HepG2 (cell line): ENCODE measurements around the gene PCDHGA5. TPM values are rescaled to one million over a fixed set of nuclear protein-coding genes. Genes with fewer than 3 reads are reported as not detected.

Experiments
- ATAC-seq: fragments of 200-7000 bp; cut with Tn5 transposase; 3 replicates; pipeline ENCODE4 v1.9.1; 2020; ENCODE audit warnings: mild to moderate bottlenecking, moderate library complexity
- BruUV-seq: library from RNA; stranded (reverse); fragments of 400-500 nt; replicated peaks from 2 replicates; lab custom pipeline; 2021; lab: Mats Ljungman, UMichigan
- CTCF ChIA-PET: fragments of 300-600 bp; formaldehyde crosslinking; extraction: SDS; loops from one replicate; lab custom pipeline; 2021; ENCODE audit warnings: low total read pairs, inconsistent platforms, low intra/inter-chr PET ratio; lab: Yijun Ruan, JAX
- POLR2A ChIA-PET: fragments of 350-600 bp; sonication (Branson Sonifier 250); formaldehyde crosslinking; loops from one replicate; lab custom pipeline; 2020; ENCODE audit warnings: antibody characterized with exemption, inconsistent platforms; lab: Yijun Ruan, JAX
- DNase-seq: peaks from one replicate; pipeline ENCODE4 v3.0.0-alpha.2; 2015; ENCODE audit warnings: low spot score
- FAIRE-seq: peaks from 3 replicates; lab custom pipeline; 2011; peaks lifted over from hg19 to GRCh38; lab: Jason Lieb, UNC
- H2AFZ ChIP-seq: one replicate; pipeline ENCODE4 v1.6.1; 2011; ENCODE audit warnings: low read length, inconsistent platforms
- H3K27ac ChIP-seq: fragments of 300-600 bp; 3 replicates; pipeline ENCODE4 v1.8.0; 2011; ENCODE audit warnings: mixed run types, mild to moderate bottlenecking, mixed read lengths, low read length, inconsistent platforms; ENCODE audit not compliant: insufficient read depth; ENCODE audit errors: extremely low read length
- H3K27me3 ChIP-seq, 2 experiments: fragments of 200-600 bp in 1 of 2; 2 replicates in 1 of 2; 3 replicates in 1 of 2; pipeline versions ENCODE4 v1.6.0 to v1.8.0; 2011; ENCODE audit warnings: low read length in 2 of 2, mild to moderate bottlenecking in 2 of 2, moderate library complexity in 2 of 2, inconsistent platforms in 1 of 2; ENCODE audit not compliant: insufficient read depth in 2 of 2, control insufficient read depth in 1 of 2
- H3K36me3 ChIP-seq, 2 experiments: fragments of 200-600 bp in 1 of 2; replicated peaks in 1 of 2; 2 replicates in 1 of 2; 3 replicates in 1 of 2; pipeline versions ENCODE4 v1.5.1 to v1.8.0; 2011; ENCODE audit warnings: low read length in 2 of 2, inconsistent platforms in 1 of 2; ENCODE audit not compliant: insufficient read depth in 2 of 2, control insufficient read depth in 1 of 2
- H3K4me1 ChIP-seq: 2 replicates; pipeline ENCODE4 v1.5.1; 2012; ENCODE audit warnings: low read length, inconsistent platforms; ENCODE audit not compliant: insufficient read depth
- H3K4me2 ChIP-seq: 2 replicates; pipeline ENCODE4 v1.6.0; 2011; ENCODE audit warnings: low read depth, low read length, inconsistent platforms
- H3K4me3 ChIP-seq, 3 experiments: fragments of 200-600 bp in 1 of 3; sonication (generic), shearing (Covaris generic) in 1 of 3; replicated peaks in 1 of 3; 2 replicates each; pipeline ENCODE4 v1.5.1; 2011 to 2016; ENCODE audit warnings: low read length in 3 of 3, inconsistent platforms in 2 of 3, low read depth in 2 of 3, mild to moderate bottlenecking in 2 of 3, control low read depth in 1 of 3, mixed read lengths in 1 of 3; ENCODE audit not compliant: insufficient read depth in 1 of 3
- H3K79me2 ChIP-seq: one replicate; pipeline ENCODE4 v1.6.1; 2011; ENCODE audit warnings: low read length, inconsistent platforms; ENCODE audit not compliant: insufficient read depth
- H3K9ac ChIP-seq: 2 replicates; pipeline ENCODE4 v1.6.0; 2011; ENCODE audit warnings: mild to moderate bottlenecking, low read depth, low read length, inconsistent platforms; ENCODE audit not compliant: insufficient read depth
- H3K9me3 ChIP-seq: 2 replicates; pipeline ENCODE4 v1.5.1; 2012; ENCODE audit warnings: mild to moderate bottlenecking, low read length
- H4K20me1 ChIP-seq: 2 replicates; pipeline ENCODE4 v1.6.0; 2011; ENCODE audit warnings: inconsistent platforms, mild to moderate bottlenecking, low read length, moderate library complexity; ENCODE audit not compliant: insufficient read depth
- NFAT5 ChIP-seq: sonication (generic); formaldehyde crosslinking; IDR thresholded peaks from 2 replicates; pipeline ENCODE4 v1.4.0; 2020; ENCODE audit warnings: missing genetic modification reagents
- ZBTB10 ChIP-seq: sonication (generic); formaldehyde crosslinking; IDR thresholded peaks from 2 replicates; pipeline ENCODE4 v1.4.0; 2020; ENCODE audit warnings: missing genetic modification reagents, borderline replicate concordance
- ZBTB40 ChIP-seq, 2 experiments: fragments of 450-650 bp in 1 of 2; sonication (generic) in 1 of 2; formaldehyde crosslinking in 1 of 2; IDR thresholded peaks; 2 replicates each; pipeline versions ENCODE4 v1.6.1 to v1.8.0; 2016 to 2022; ENCODE audit warnings: antibody characterized with exemption in 1 of 2, mild to moderate bottlenecking in 1 of 2, missing genetic modification reagents in 1 of 2
- ZFY ChIP-seq: sonication (generic); formaldehyde crosslinking; IDR thresholded peaks from 2 replicates; pipeline ENCODE4 v1.4.0; 2020; ENCODE audit warnings: missing genetic modification reagents
- WGBS: methylation state at CpG from one replicate; pipeline ENCODE4 v1.1.6; 2017; ENCODE audit warnings: low lambda C conversion rate; 5-methylcytosine and 5-hydroxymethylcytosine counted together
- in situ Hi-C: cut with HindIII; loops from 2 replicates; pipeline ENCODE4 v1.10.0; 2017; ENCODE audit warnings: low pct_unique_long_range_greater_than_20kb; ENCODE audit not compliant: extremely low pct_ligation_motif_present
- intact Hi-C: fragments of 100-400 bp; cut with micrococcal nuclease; formaldehyde crosslinking; loops from one replicate; pipeline ENCODE4 v1.10.0; 2022; ENCODE audit not compliant: unreplicated experiment
- polyA plus RNA-seq, 8 experiments: library from polyadenylated mRNA; depleted of rRNA in 3 of 8; stranded (reverse) in 7 of 8; unstranded in 1 of 8; fragments of >200 nt; fragmentation: Illumina TruSeq in 4 of 8; extraction: Trizol in 4 of 8; gene quantifications; 2 replicates each; pipeline versions ENCODE4 v1.2.1 to v1.2.3, GENCODE V29; 2011 to 2016; ENCODE audit warnings: low read depth in 4 of 8, missing spikeins in 1 of 8, mixed read lengths in 1 of 8; ENCODE audit not compliant: insufficient read depth in 1 of 8
- total RNA-seq, 5 experiments: library from RNA; depleted of rRNA; stranded (reverse); fragments of >200 nt; fragmentation: Illumina TruSeq; extraction: Trizol; gene quantifications; 2 replicates each; pipeline ENCODE4 v1.2.3, GENCODE V29; 2016; ENCODE audit warnings: low read depth in 1 of 5

Gene PCDHGA5
- total and polyA plus RNA-seq, 2 of the 13 experiments (the other 11 are each of a cell fraction or from before 2014, with no cell fraction given), result 0.27 to 0.32 TPM

GRCh38 chr5:141409598-141410306, 45.8 kb downstream of the PCDHGA5 start:
- CTCF ChIA-PET, result no interaction called here
- in situ Hi-C loops, result no loop called here
- TF ChIP-seq ZBTB10 (no peak), NFAT5 (CRISPR knock-in tag) (no peak), ZBTB40 (IDR thresholded peaks at IDR 0.05) (no peak), ZBTB40 (CRISPR knock-in tag; IDR thresholded peaks at IDR 0.05) (no peak), ZFY (no peak)

More at GRCh38 chr5:141409598-141410306, 45.8 kb downstream of the PCDHGA5 start:
- POLR2A ChIA-PET, result no interaction called here
- Histone ChIP-seq H3K4me1 (no peaks in the 10 kb centered on the region), H3K27me3 (no peaks in the 10 kb centered on the region), H3K27ac (no peak overlapping the region), H3K4me3 (no peak overlapping the region), H2AFZ (no peak overlapping the region), H3K4me2 (no peak overlapping the region), H3K9ac (no peak overlapping the region), H4K20me1 (no peaks in the 10 kb centered on the region), H3K79me2 (no peaks in the 10 kb centered on the region), H3K36me3 (no peaks in the 10 kb centered on the region), H3K9me3 (no peaks in the 10 kb centered on the region; the same call in 1 of the 2 replicates)
- FAIRE-seq (no peak), DNase-seq (no peak), ATAC-seq (no peak)
- WGBS, result 90% methylated on average over 48 of the region's 64 CpGs
- intact Hi-C loops, result no loop called here
- no TSS peak for BruUV-seq
